CD8-positive, alpha-beta memory T cell (primary cell): ENCODE data around the gene TNFAIP1. TPM values are rescaled to one million over a fixed set of nuclear protein-coding genes. Genes with fewer than 3 reads are reported as not detected.

Experiments
- CTCF ChIA-PET: fragments of 350-600 bp; sonication (Branson Sonifier 250); formaldehyde crosslinking; loops from one replicate; lab custom pipeline; 2021; ENCODE audit warnings: antibody characterized with exemption; lab: Charles Lee
- POLR2A ChIA-PET: fragments of 350-600 bp; sonication (Branson Sonifier 250); formaldehyde crosslinking; loops from one replicate; lab custom pipeline; 2021; ENCODE audit warnings: antibody characterized with exemption; lab: Charles Lee
- DNase-seq, 5 donors: peaks; one replicate each; pipeline versions ENCODE4 v3.0.0 to v3.0.0-alpha.2; 2020 to 2022; ENCODE audit warnings: mixed read lengths in 1 of 5
- H3K27ac ChIP-seq: one replicate; pipeline ENCODE4 v1.7.0; 2013; ENCODE audit warnings: low read depth, mild to moderate bottlenecking, low read length, moderate library complexity
- H3K27me3 ChIP-seq: 2 replicates; pipeline ENCODE4 v1.7.0; 2013; ENCODE audit warnings: low read length, mild to moderate bottlenecking; ENCODE audit not compliant: insufficient read depth, poor library complexity, severe bottlenecking
- H3K36me3 ChIP-seq: 2 replicates; pipeline ENCODE4 v1.7.0; 2013; ENCODE audit warnings: mild to moderate bottlenecking, low read length, moderate library complexity; ENCODE audit not compliant: insufficient read depth
- H3K4me1 ChIP-seq: 2 replicates; pipeline ENCODE4 v1.7.0; 2013; ENCODE audit warnings: mild to moderate bottlenecking, low read length, moderate library complexity; ENCODE audit not compliant: insufficient read depth
- H3K4me3 ChIP-seq: 2 replicates; pipeline ENCODE4 v1.7.0; 2013; ENCODE audit warnings: mild to moderate bottlenecking, low read length
- H3K9me3 ChIP-seq: 2 replicates; pipeline ENCODE4 v1.7.0; 2013; ENCODE audit warnings: mild to moderate bottlenecking, low read length
- H3K27ac Mint-ChIP-seq, 8 donors: one replicate each; pipeline ENCODE4 v1.8.0; 2020 to 2021; ENCODE audit warnings: mixed read lengths in 8 of 8, mild to moderate bottlenecking in 6 of 8, inconsistent platforms in 3 of 8, moderate library complexity in 3 of 8
- H3K27me3 Mint-ChIP-seq, 2 donors: one replicate each; pipeline ENCODE4 v1.8.0; 2020 to 2021; ENCODE audit warnings: mixed read lengths in 2 of 2, mild to moderate bottlenecking in 1 of 2, moderate library complexity in 1 of 2
- H3K36me3 Mint-ChIP-seq, 3 donors: one replicate each; pipeline ENCODE4 v1.8.0; 2020 to 2021; ENCODE audit warnings: mixed read lengths in 3 of 3, inconsistent platforms in 1 of 3, mild to moderate bottlenecking in 1 of 3
- H3K4me1 Mint-ChIP-seq, 3 donors: one replicate each; pipeline ENCODE4 v1.8.0; 2020 to 2021; ENCODE audit warnings: mixed read lengths in 3 of 3, inconsistent platforms in 1 of 3, mild to moderate bottlenecking in 1 of 3
- H3K4me3 Mint-ChIP-seq, 7 donors: one replicate each; pipeline ENCODE4 v1.8.0; 2020 to 2021; ENCODE audit warnings: mixed read lengths in 7 of 7, mild to moderate bottlenecking in 6 of 7, moderate library complexity in 4 of 7, inconsistent platforms in 2 of 7
- H3K9me3 Mint-ChIP-seq, 5 donors: one replicate each; pipeline ENCODE4 v1.8.0; 2020 to 2022; ENCODE audit warnings: mixed read lengths in 5 of 5, mild to moderate bottlenecking in 3 of 5, moderate library complexity in 2 of 5, inconsistent platforms in 1 of 5
- polyA plus RNA-seq: library from polyadenylated mRNA; unstranded; fragments of 300-500 nt; fragmentation: Illumina TruSeq; gene quantifications from one replicate; pipeline ENCODE4 v1.2.3, GENCODE V29; 2021
- total RNA-seq, 2 experiments: library from RNA; stranded (reverse); gene quantifications; one replicate each; pipeline ENCODE4 v1.2.3, GENCODE V29; 2021

TNFAIP1 gene
- total and polyA plus RNA-seq, 3 experiments from 2014 or later = 10.6 to 30.6 (median 29.0) TPM

DNA sequence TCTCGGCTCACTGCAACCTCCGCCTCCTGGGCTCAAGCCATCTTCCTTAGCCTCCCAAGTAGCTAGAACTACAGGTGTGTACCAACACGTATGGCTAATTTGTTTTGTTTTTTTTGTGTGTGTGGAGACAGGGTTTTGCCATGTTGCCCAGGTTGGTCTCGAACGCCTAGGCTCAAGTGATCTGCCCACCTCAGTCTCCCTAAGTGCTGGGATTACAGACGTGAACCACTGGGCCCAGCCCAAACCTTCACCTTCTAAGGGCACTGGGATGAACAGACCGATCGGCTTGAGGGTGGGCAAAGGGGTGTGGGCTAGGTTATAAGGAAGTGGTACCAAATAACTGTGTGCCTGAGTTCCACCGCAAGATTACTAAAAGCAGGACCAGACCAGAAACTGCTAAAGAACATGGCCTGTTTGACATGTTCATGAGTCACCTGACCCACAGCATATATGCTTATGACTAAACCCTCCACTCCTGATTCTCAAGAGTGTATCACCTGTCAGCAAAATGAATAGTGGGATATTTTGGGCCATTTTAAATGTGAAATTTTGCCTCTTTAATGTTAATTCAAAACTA lies 8.4 kb upstream of the TNFAIP1 start:
- Mint-ChIP-seq H3K27ac (no peak overlapping the region), H3K27me3 (no peaks in the 10 kb centered on the region), H3K9me3 (no peaks in the 10 kb centered on the region), H3K4me3 (no peak overlapping the region), H3K36me3 (peaks cover 5 to 54% (median 6%) of the 10 kb centered on the region in 3 donors), H3K4me1 (peaks cover under 1 to 1% (median 1%) of the 10 kb centered on the region in 3 donors)
- Histone ChIP-seq H3K4me1 (no peaks in the 10 kb centered on the region), H3K9me3 (no peaks in the 10 kb centered on the region), H3K27ac (no peak overlapping the region), H3K4me3 (no peak overlapping the region), H3K36me3 (peaks cover 12% of the 10 kb centered on the region), H3K27me3 (no peaks in the 10 kb centered on the region)
- no peak for DNase-seq
- ChIA-PET CTCF (no interaction called here), POLR2A (no interaction called here)

DNA sequence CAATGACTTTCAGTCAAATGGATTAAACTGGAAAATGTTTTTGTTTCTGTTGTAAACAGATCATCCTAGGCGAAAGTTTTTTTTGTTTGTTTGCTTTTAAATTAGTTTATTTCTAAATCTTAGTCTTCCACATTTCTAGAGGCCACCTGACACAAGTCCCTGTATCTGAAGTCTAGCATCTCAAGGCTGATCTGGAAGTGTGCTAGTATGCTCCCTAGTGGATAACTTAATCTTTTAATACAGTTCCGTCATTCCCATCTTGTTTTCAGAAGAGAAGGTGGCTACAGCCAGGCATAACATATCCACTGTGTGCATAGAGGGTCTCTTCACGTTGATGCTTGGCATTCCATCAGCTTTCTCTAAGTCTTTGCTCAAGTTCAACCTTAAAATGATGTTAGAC lies 7.9 kb upstream of the TNFAIP1 start:
- Mint-ChIP-seq H3K36me3 (peaks cover 5 to 57% (median 6%) of the 10 kb centered on the region in 3 donors), H3K4me3 (no peak overlapping the region), H3K4me1 (peaks cover 5 to 7% (median 7%) of the 10 kb centered on the region in 3 donors), H3K9me3 (no peaks in the 10 kb centered on the region), H3K27me3 (no peaks in the 10 kb centered on the region), H3K27ac (peak overlapping the region in 1 of 8 donors; percentile 23)
- Histone ChIP-seq H3K27me3 (no peaks in the 10 kb centered on the region), H3K4me1 (no peaks in the 10 kb centered on the region), H3K4me3 (no peak overlapping the region), H3K9me3 (no peaks in the 10 kb centered on the region), H3K27ac (no peak overlapping the region), H3K36me3 (peaks cover 12% of the 10 kb centered on the region)
- no peak for DNase-seq
- POLR2A ChIA-PET = no interaction called here
- CTCF ChIA-PET = no interaction called here

DNA sequence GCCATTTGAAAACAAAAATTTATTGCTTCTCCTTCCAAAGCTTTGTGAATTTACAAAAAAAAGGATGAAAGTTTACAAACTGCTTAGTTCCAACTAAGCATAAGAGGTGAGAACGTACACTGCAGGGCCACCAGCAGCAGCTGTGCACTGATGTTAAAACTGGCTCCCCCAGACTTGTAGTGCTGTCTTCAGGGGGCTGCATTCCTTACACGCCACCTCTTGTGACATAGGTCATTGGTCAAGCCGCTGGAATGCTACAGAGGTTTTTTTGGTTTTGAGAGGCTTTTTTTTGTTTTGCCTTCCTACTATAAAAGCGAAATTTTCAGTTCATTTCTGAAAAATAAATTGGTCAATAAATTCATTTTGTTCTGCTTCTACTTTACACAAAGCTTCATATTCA lies 7.2 kb upstream of the TNFAIP1 start:
- Histone ChIP-seq H3K27ac (no peak overlapping the region), H3K4me3 (no peak overlapping the region), H3K4me1 (no peaks in the 10 kb centered on the region), H3K27me3 (no peaks in the 10 kb centered on the region), H3K9me3 (no peaks in the 10 kb centered on the region), H3K36me3 (peaks cover 12% of the 10 kb centered on the region)
- ChIA-PET POLR2A (no interaction called here), CTCF (no interaction called here)
- DNase-seq = no peak
- H3K4me3 Mint-ChIP-seq = peak overlapping the region in 1 of 7 donors; percentile 7
- peak overlapping the region in 1 of 8 donors; percentile 4 for H3K27ac Mint-ChIP-seq
- H3K36me3 Mint-ChIP-seq = peaks cover 5 to 57% (median 6%) of the 10 kb centered on the region in 3 donors
- no peaks in the 10 kb centered on the region for H3K9me3 Mint-ChIP-seq
- H3K27me3 Mint-ChIP-seq = no peaks in the 10 kb centered on the region
- H3K4me1 Mint-ChIP-seq = peaks cover 5 to 13% (median 9%) of the 10 kb centered on the region in 3 donors

DNA sequence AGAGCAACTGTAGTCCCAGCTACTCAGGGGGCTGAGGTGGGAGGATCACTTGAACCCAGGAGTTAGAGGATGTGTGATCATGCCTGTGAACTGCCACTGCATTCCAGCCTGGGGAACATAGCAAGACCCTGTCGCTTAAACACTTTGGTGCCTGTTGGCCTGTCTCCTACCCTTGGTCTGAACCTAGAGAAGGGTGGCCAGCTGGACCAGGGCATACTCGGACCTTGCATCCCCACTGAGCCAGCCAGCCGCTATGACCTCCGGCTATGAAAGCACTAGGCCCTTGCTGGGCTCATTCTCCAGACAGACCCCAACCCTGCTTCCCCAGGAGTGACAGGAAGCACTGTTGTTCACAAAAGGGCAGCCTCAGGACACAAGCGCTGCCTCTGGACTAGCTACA lies 4.9 kb upstream of the TNFAIP1 start:
- Mint-ChIP-seq H3K9me3 (no peaks in the 10 kb centered on the region), H3K27me3 (no peaks in the 10 kb centered on the region), H3K4me1 (peaks cover 21 to 32% (median 31%) of the 10 kb centered on the region in 3 donors), H3K27ac (peak overlapping the region in 2 of 8 donors; percentile 42 to 70), H3K36me3 (peaks cover 5 to 65% (median 6%) of the 10 kb centered on the region in 3 donors), H3K4me3 (peak overlapping the region in 2 of 7 donors; percentile 53 to 72)
- Histone ChIP-seq H3K9me3 (no peaks in the 10 kb centered on the region), H3K36me3 (peaks cover 12% of the 10 kb centered on the region), H3K27me3 (no peaks in the 10 kb centered on the region), H3K4me1 (peaks cover 12% of the 10 kb centered on the region), H3K4me3 (no peak overlapping the region), H3K27ac (no peak overlapping the region)
- ChIA-PET POLR2A (no interaction called here), CTCF (interaction anchor here (1.5 to 2.0 kb wide), 2 partner anchors 13 to 28 kb away, joined by 3 to 5 read pairs; no protein-coding TSS in a partner anchor)
- no peak for DNase-seq

DNA sequence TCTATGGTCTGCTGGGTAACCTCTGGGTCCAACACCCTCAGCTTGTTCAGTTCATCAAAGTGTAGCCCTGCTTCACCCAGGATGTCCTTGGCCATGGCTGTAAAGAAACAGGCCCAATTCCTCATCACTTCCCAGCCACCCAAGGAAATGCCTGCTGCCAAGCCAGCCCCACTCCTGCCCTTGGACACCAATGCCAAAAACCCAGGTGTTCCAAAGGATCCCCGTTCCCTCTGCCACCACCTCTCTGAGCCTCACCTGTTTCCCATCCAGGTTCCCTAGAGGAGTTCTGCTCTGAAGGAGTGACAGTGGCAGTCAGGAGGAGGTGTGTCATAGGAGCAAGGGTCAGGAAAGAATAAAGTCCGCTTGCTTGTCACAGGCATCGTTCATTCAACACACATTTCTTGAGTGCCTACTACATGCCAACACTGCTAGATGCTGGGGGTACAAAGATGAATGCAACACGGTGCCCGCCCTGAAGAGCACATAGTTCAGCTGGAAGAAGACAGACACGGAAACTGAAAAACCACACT lies 3.6 kb upstream of the TNFAIP1 start:
- Histone ChIP-seq H3K4me1 (peaks cover 23% of the 10 kb centered on the region), H3K27ac (no peak overlapping the region), H3K36me3 (peaks cover 12% of the 10 kb centered on the region), H3K27me3 (no peaks in the 10 kb centered on the region), H3K9me3 (no peaks in the 10 kb centered on the region), H3K4me3 (no peak overlapping the region)
- no peak for DNase-seq
- Mint-ChIP-seq H3K9me3 (no peaks in the 10 kb centered on the region), H3K4me3 (peak overlapping the region in 2 of 7 donors; percentile 56 to 69), H3K27ac (peak overlapping the region in 3 of 8 donors; percentile 19 to 73 (median 33)), H3K27me3 (no peaks in the 10 kb centered on the region), H3K36me3 (peaks cover 5 to 58% (median 6%) of the 10 kb centered on the region in 3 donors), H3K4me1 (peaks cover 29 to 43% (median 40%) of the 10 kb centered on the region in 3 donors)
- POLR2A ChIA-PET = no interaction called here
- CTCF ChIA-PET = interaction anchor here (2.0 kb wide), 1 partner anchor 14 kb away, joined by 5 read pairs; no protein-coding TSS in a partner anchor

DNA sequence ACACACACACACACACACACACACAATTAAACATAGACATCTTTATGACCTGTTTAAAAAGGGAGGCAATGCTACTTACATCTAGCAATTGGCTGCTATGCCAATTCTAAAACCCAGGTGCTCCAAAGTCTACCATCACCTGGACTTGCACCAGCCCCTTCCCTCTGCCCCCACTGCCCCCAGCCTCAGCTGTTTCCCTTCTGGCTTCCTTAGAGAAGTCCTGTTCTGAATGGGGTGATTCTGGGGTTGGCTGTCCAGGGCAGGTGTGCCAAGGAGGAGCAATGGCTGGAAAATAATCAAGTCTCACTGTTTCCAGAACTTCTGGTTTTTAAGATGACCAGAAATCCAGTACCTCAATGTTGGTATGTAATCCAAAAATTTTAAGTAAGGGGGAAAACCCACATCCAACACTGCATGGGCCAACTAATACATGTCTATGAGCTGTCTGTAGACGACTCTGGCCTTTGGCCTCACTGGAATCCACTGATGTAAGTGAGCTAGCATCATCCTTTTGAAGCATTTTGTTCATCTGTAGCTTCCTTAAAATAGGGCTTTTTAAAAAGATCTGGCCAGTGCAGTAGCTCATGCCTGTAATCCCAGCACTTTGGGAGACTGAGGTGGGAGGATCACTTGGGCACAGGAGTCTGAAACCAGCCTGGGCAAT lies 2.3 kb upstream of the TNFAIP1 start:
- DNase-seq = no peak
- POLR2A ChIA-PET = no interaction called here
- peaks cover 36 to 55% (median 50%) of the 10 kb centered on the region in 3 donors for H3K4me1 Mint-ChIP-seq
- Histone ChIP-seq H3K27me3 (no peaks in the 10 kb centered on the region), H3K27ac (no peak overlapping the region), H3K36me3 (peaks cover 11% of the 10 kb centered on the region), H3K4me1 (peaks cover 31% of the 10 kb centered on the region), H3K4me3 (no peak overlapping the region), H3K9me3 (no peaks in the 10 kb centered on the region)
- peak overlapping the region in 3 of 7 donors; percentile 95 to 99 (median 96) for H3K4me3 Mint-ChIP-seq
- no peaks in the 10 kb centered on the region for H3K9me3 Mint-ChIP-seq
- CTCF ChIA-PET = interaction anchor here (1.1 to 3.7 kb wide), 2 partner anchors 14 to 24 kb away, joined by 4 to 30 read pairs; partner anchors contain the start of gene POLDIP2
- H3K36me3 Mint-ChIP-seq = peaks cover 0 to 46% (median 3%) of the 10 kb centered on the region in 3 donors
- no peaks in the 10 kb centered on the region for H3K27me3 Mint-ChIP-seq
- H3K27ac Mint-ChIP-seq = peak overlapping the region in 6 of 8 donors; percentile 54 to 98 (median 94)

DNA sequence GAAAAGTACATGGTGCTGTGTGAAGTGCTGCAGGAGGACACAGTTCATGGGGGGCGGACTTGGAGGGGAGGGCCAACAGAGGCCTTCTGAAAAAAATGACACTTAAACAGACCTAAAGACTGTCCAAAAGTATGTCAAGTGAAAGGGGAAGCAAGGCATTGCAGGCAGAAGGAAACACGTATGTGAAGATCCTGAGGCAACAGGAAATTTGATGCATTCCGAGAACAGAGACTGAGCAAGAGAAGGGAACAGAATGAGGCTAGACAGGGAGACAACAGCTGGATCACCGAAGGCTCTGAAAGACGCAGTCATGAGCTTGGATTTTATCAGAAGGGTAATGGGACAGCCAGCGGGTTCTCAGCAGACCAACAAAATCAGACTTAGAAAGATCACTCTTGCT lies 1.4 kb upstream of the TNFAIP1 start:
- H3K27ac Mint-ChIP-seq = peak overlapping the region; percentile 92 to 99 (median 96)
- peak overlapping the region; percentile 86 for H3K4me3 ChIP-seq
- no peaks in the 10 kb centered on the region for H3K9me3 Mint-ChIP-seq
- ChIA-PET POLR2A (interaction anchor here (2.0 to 2.5 kb wide), 3 partner anchors 23 to 618 kb away, joined by 7 to 62 read pairs (median 9); partner anchors contain the start of genes PHF12, POLDIP2 and SARM1), CTCF (interaction anchor here (0.7 to 3.7 kb wide), 4 partner anchors 23 to 529 kb away, joined by 3 to 30 read pairs (median 8); partner anchors contain the start of gene POLDIP2)
- H3K36me3 ChIP-seq = peaks cover 2% of the 10 kb centered on the region
- H3K4me1 ChIP-seq = peaks cover 31% of the 10 kb centered on the region
- DNase-seq = no peak
- H3K27me3 ChIP-seq = no peaks in the 10 kb centered on the region
- peaks cover 0 to 39% (median 3%) of the 10 kb centered on the region in 3 donors for H3K36me3 Mint-ChIP-seq
- no peaks in the 10 kb centered on the region for H3K9me3 ChIP-seq
- peaks cover 39 to 56% (median 50%) of the 10 kb centered on the region in 3 donors for H3K4me1 Mint-ChIP-seq
- no peaks in the 10 kb centered on the region for H3K27me3 Mint-ChIP-seq
- peak overlapping the region; percentile 90 to 99 (median 96) for H3K4me3 Mint-ChIP-seq
- H3K27ac ChIP-seq = peak overlapping the region; percentile 98
